Measurements from ENCODE around the gene SS18L1. TPM values are rescaled to one million over a fixed set of nuclear protein-coding genes. Genes with fewer than 3 reads are reported as not detected.

SS18L1 gene
- total RNA-seq, 1 experiment from 2014 or later = 28.1 TPM

GRCh38 chr20:62202083-62202395, 58.5 kb downstream of the SS18L1 start (continued):
- TF ChIP-seq, protein P1, sequence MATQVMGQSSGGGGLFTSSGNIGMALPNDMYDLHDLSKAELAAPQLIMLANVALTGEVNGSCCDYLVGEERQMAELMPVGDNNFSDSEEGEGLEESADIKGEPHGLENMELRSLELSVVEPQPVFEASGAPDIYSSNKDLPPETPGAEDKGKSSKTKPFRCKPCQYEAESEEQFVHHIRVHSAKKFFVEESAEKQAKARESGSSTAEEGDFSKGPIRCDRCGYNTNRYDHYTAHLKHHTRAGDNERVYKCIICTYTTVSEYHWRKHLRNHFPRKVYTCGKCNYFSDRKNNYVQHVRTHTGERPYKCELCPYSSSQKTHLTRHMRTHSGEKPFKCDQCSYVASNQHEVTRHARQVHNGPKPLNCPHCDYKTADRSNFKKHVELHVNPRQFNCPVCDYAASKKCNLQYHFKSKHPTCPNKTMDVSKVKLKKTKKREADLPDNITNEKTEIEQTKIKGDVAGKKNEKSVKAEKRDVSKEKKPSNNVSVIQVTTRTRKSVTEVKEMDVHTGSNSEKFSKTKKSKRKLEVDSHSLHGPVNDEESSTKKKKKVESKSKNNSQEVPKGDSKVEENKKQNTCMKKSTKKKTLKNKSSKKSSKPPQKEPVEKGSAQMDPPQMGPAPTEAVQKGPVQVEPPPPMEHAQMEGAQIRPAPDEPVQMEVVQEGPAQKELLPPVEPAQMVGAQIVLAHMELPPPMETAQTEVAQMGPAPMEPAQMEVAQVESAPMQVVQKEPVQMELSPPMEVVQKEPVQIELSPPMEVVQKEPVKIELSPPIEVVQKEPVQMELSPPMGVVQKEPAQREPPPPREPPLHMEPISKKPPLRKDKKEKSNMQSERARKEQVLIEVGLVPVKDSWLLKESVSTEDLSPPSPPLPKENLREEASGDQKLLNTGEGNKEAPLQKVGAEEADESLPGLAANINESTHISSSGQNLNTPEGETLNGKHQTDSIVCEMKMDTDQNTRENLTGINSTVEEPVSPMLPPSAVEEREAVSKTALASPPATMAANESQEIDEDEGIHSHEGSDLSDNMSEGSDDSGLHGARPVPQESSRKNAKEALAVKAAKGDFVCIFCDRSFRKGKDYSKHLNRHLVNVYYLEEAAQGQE (IDR thresholded peaks at IDR 0.05; ENCODE audit: low read depth) = no peak
- no peak for TF ChIP-seq CBX3 (IDR thresholded peaks at IDR 0.05; ENCODE audit: low read depth)
- no peak for TF ChIP-seq ELF1 (IDR thresholded peaks at IDR 0.05; ENCODE audit: borderline replicate concordance, low read depth)
- no peak for TF ChIP-seq EZH2 (IDR thresholded peaks at IDR 0.05)
- TF ChIP-seq SRF (IDR thresholded peaks at IDR 0.05; ENCODE audit: low read depth) = no peak
- no peak for TF ChIP-seq ZFX (IDR thresholded peaks at IDR 0.05)
- TF ChIP-seq, protein P2, sequence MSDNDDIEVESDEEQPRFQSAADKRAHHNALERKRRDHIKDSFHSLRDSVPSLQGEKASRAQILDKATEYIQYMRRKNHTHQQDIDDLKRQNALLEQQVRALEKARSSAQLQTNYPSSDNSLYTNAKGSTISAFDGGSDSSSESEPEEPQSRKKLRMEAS (IDR thresholded peaks at IDR 0.05) = no peak
- TF ChIP-seq, protein P3, sequence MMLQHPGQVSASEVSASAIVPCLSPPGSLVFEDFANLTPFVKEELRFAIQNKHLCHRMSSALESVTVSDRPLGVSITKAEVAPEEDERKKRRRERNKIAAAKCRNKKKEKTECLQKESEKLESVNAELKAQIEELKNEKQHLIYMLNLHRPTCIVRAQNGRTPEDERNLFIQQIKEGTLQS (IDR thresholded peaks at IDR 0.05) = no peak
- TF ChIP-seq FOSL1 (IDR thresholded peaks at IDR 0.05; ENCODE audit: low read depth) = no peak
- no peak for TF ChIP-seq ZNF274 (IDR thresholded peaks at IDR 0.05; ENCODE audit: low read depth, low read length)

DNA sequence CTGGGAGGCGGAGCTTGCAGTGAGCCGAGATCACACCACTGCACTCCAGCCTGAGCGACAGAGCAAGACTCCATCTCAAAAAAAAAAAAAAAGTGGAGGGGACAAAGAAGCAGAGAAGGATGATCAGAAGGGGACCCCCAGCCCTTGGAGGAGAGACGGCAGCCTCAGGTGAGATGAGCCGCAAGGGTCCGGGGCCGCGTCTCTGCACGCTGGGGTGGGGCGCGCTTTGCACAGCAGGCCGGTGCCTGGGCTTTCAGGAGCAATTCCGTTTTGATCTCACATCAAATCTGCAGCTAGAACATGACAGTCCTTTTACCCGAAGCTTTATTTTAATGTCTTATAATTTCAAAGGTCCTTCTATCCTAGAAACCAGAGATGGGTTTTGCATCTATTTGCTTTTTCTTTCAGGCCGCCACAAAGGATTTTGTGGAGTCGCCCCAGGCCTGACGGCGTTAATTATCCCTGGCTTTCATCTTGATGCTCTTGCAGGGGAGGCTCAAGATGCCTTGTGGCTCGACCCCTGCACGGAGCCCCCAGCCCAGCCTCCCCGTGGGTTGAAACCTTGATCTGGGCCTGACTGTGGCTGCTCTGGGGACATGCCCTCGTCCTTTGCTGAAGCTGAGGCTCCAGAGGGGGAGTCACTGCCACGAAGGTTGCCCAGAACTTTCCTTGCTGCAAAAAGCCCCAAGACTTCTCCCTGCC, 59.3 kb downstream of the SS18L1 start:
- Histone ChIP-seq H3K36me3 (ENCODE audit: control insufficient read depth in 1 of 2, insufficient read depth in 2 of 2, low read length in 2 of 2) (peaks cover 19 to 29% of the 10 kb centered on the region in 2 experiments; a peak in 3 of 4 replicates), H3K9me3 (ENCODE audit: control insufficient read depth in 1 of 2, insufficient read depth in 1 of 2, low read depth in 1 of 2, low read length in 2 of 2) (no peaks in the 10 kb centered on the region), H3K4me1 (ENCODE audit: control insufficient read depth in 1 of 2, insufficient read depth in 2 of 2, low read length in 2 of 2) (no peaks in the 10 kb centered on the region), H3K4me3 (replicated peaks in 1 of 2; ENCODE audit: low read depth in 1 of 2, low read length in 2 of 2) (no peak overlapping the region), H3K9me2 (ENCODE audit: insufficient read depth) (no peaks in the 10 kb centered on the region), H3K27me3 (ENCODE audit: insufficient read depth, low read length) (no peaks in the 10 kb centered on the region), H2AFZ (ENCODE audit: low read depth, low read length, poor library complexity, severe bottlenecking) (no peak overlapping the region), H3K9ac (ENCODE audit: low read length) (no peak overlapping the region), H3K4me2 (ENCODE audit: low read length) (no peak overlapping the region), H3K27ac (ENCODE audit: low read depth, low read length) (no peak overlapping the region), H3K79me2 (ENCODE audit: insufficient read depth, low read length) (no peaks in the 10 kb centered on the region), H4K20me1 (ENCODE audit: insufficient read depth) (no peaks in the 10 kb centered on the region)
- ATAC-seq (no peak), DNase-seq (ENCODE audit: low read depth, low spot score) (no peak)
- intact Hi-C loops (cut with micrococcal nuclease) = no loop called here
- POLR2A ChIA-PET = no interaction called here
- TF ChIP-seq TCF7L2 (IDR thresholded peaks at IDR 0.05; ENCODE audit: borderline replicate concordance, extremely low read depth, insufficient read depth, insufficient read length) = no peak
- no peak for TF ChIP-seq SIN3A (IDR thresholded peaks at IDR 0.05; ENCODE audit: low read depth)
- TF ChIP-seq POLR2A (IDR thresholded peaks at IDR 0.05; ENCODE audit: borderline replicate concordance, extremely low read depth, insufficient read depth, insufficient read length) = no peak
- no peak for TF ChIP-seq FOSL1 (IDR thresholded peaks at IDR 0.05; ENCODE audit: low read depth)
- TF ChIP-seq YY1 (IDR thresholded peaks at IDR 0.05; ENCODE audit: extremely low read depth, insufficient replicate concordance, low read depth, low read length) = no peak
- TF ChIP-seq ZNF274 (IDR thresholded peaks at IDR 0.05; ENCODE audit: low read depth, low read length) = no peak
- TF ChIP-seq EZH2 (IDR thresholded peaks at IDR 0.05) = no peak
- TF ChIP-seq, protein P1 (IDR thresholded peaks at IDR 0.05; ENCODE audit: low read depth) = no peak
- no peak for TF ChIP-seq EZH2phosphoT487 (IDR thresholded peaks at IDR 0.05; ENCODE audit: borderline replicate concordance)
- CTCF ChIA-PET = no interaction called here
- RAD21 ChIA-PET (ENCODE audit: low non-redundant PET in 1 of 2, low total read pairs in 2 of 2, uncharacterized antibody in 2 of 2, unreplicated experiment in 2 of 2) = no interaction called here
- BruUV-seq (replicated peaks) = TSS peak; percentile 36

Data from HCT116 (cell line).